RWPE2 (cell line): Measurements from ENCODE around the gene KLHL14.

Experiments used
- ATAC-seq: fragments of 200-7000 bp; cut with Tn5 transposase; 3 replicates; pipeline ENCODE4 v1.9.1; 2021; ENCODE audit warnings: low read depth
- DNase-seq: peaks from one replicate; pipeline ENCODE4 v3.0.0-alpha.2; 2020; ENCODE audit warnings: low spot score
- H3K27ac ChIP-seq: fragments of 450-650 bp; 2 replicates; pipeline ENCODE4 v1.5.1; 2017; ENCODE audit warnings: mild to moderate bottlenecking; ENCODE audit not compliant: poor library complexity, severe bottlenecking
- H3K27me3 ChIP-seq: fragments of 250-450 bp; sonication (Bioruptor Pico); 2 replicates; pipeline ENCODE4 v1.5.1; 2021; ENCODE audit warnings: mild to moderate bottlenecking, moderate library complexity; ENCODE audit not compliant: insufficient read depth, poor library complexity, severe bottlenecking
- H3K36me3 ChIP-seq: fragments of 250-450 bp; sonication (Bioruptor Pico); 2 replicates; pipeline ENCODE4 v1.5.1; 2020; ENCODE audit warnings: low read depth, mild to moderate bottlenecking, moderate library complexity
- H3K4me1 ChIP-seq: fragments of 250-450 bp; sonication (Bioruptor Pico); 2 replicates; pipeline ENCODE4 v1.5.1; 2021; ENCODE audit warnings: mild to moderate bottlenecking, moderate library complexity; ENCODE audit not compliant: insufficient read depth, poor library complexity, severe bottlenecking
- H3K4me3 ChIP-seq: fragments of 250-450 bp; sonication (Bioruptor Pico); 2 replicates; pipeline ENCODE4 v1.5.1; 2021; ENCODE audit warnings: mild to moderate bottlenecking, moderate library complexity; ENCODE audit not compliant: severe bottlenecking
- H3K9me3 ChIP-seq: fragments of 250-450 bp; sonication (Bioruptor Pico); 2 replicates; pipeline ENCODE4 v1.5.1; 2021; ENCODE audit warnings: mild to moderate bottlenecking, moderate library complexity; ENCODE audit not compliant: severe bottlenecking
- TF ChIP-seq, protein P1 (sequence below): fragments of 450-650 bp; IDR thresholded peaks from one replicate; pipeline ENCODE4 v1.5.1; 2017; ENCODE audit warnings: mild to moderate bottlenecking, moderate library complexity; ENCODE audit not compliant: poor library complexity, severe bottlenecking

Gene KLHL14

DNA sequence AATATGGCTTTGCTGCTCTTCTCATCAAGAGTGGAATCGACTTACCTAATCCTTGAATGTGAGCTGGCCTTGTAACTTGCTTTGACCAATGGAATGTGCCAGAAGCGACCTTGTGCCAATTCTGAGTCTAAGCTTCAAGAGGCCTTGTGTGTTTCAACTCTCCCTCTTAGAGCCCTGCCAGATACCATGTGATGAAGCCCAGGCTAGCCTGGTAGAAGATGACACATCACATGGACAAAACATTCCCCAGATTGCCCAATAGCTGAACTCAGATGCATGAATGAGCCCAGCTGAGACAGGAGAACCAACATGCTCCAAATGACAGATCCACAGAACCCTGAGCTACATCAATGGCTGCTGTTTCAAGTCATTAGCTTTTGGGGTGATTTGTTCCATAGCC lies 4.2 kb upstream of the KLHL14 start:
- no peak for DNase-seq

DNA sequence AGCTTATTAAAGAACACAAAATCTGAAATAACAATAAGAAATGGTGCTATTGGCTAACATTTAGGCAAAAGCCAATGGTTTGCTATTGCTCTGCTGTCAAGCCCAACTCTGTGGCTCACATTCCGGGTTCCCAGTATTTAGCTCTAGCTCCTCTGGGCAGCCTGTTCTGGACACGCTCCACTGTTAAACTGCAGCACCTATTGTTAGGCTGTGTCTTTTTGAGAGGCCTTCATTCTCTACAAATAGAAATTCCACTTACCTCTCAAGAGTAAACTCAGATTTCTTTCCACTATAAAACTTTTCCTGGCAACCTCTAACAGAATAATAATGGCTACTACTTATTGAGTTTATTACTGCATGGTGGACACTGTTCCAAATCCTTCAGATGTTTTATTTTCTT lies 3.7 kb upstream of the KLHL14 start:
- Histone ChIP-seq H3K27me3 (peaks cover 29% of the 10 kb centered on the region), H3K9me3 (no peaks in the 10 kb centered on the region), H3K4me3 (no peak overlapping the region), H3K4me1 (no peaks in the 10 kb centered on the region), H3K36me3 (no peaks in the 10 kb centered on the region), H3K27ac (no peak overlapping the region)
- TF ChIP-seq, protein P1, sequence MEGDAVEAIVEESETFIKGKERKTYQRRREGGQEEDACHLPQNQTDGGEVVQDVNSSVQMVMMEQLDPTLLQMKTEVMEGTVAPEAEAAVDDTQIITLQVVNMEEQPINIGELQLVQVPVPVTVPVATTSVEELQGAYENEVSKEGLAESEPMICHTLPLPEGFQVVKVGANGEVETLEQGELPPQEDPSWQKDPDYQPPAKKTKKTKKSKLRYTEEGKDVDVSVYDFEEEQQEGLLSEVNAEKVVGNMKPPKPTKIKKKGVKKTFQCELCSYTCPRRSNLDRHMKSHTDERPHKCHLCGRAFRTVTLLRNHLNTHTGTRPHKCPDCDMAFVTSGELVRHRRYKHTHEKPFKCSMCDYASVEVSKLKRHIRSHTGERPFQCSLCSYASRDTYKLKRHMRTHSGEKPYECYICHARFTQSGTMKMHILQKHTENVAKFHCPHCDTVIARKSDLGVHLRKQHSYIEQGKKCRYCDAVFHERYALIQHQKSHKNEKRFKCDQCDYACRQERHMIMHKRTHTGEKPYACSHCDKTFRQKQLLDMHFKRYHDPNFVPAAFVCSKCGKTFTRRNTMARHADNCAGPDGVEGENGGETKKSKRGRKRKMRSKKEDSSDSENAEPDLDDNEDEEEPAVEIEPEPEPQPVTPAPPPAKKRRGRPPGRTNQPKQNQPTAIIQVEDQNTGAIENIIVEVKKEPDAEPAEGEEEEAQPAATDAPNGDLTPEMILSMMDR, result no peak
- no peak for ATAC-seq
- DNase-seq, result no peak

More for the DNA sequence above, 4.2 kb upstream of the KLHL14 start:
- Histone ChIP-seq H3K9me3 (no peaks in the 10 kb centered on the region), H3K4me3 (no peak overlapping the region), H3K36me3 (no peaks in the 10 kb centered on the region), H3K27ac (no peak overlapping the region), H3K4me1 (no peaks in the 10 kb centered on the region), H3K27me3 (peaks cover 28% of the 10 kb centered on the region)
- TF ChIP-seq, protein P1, result no peak
- no peak for ATAC-seq

DNA sequence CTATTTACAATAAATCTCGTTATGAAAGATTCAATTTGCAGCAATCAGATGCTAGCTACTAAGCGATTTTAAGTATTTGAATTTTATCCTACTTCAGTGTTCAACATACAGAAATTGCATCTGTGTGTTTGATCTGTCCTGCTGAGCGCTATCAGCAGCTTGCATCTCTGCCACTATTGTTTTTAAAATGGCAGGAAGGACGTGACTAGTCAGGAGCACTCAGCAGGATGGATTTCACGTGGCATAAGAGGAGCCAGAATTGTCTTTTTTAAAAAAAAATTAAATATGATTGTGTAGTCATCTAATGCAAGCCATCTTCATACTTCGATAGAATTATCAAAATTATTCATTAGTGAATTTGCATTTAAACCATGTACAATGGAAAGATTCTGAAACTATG lies 2.8 kb upstream of the KLHL14 start:
- ATAC-seq (no peak), DNase-seq (no peak)
- TF ChIP-seq, protein P1, result no peak

DNA sequence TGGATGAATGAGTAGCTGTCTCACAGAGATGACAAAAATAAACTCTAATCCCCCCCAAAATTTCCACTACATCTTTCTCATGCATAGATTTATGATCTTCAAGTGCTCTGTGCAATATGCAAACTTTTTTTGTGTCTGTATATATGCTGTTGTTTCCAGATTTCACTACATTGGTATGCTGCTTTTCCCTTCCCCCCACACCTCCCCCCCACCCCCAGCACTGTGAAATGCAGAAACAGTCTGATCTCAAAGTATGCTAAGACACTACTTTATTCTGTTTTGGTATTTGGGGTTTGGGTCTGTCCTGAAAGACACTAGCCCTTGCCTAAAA lies 524 bp upstream of the KLHL14 start:
- H3K4me1 ChIP-seq, result no peaks in the 10 kb centered on the region
- DNase-seq (no peak), ATAC-seq (no peak)
- H3K4me3 ChIP-seq, result no peak overlapping the region
- TF ChIP-seq, protein P1, result no peak
- no peaks in the 10 kb centered on the region for H3K36me3 ChIP-seq
- H3K9me3 ChIP-seq, result no peaks in the 10 kb centered on the region
- no peak overlapping the region for H3K27ac ChIP-seq
- peaks cover 41% of the 10 kb centered on the region for H3K27me3 ChIP-seq

More for the DNA sequence above, 2.8 kb upstream of the KLHL14 start:
- no peaks in the 10 kb centered on the region for H3K36me3 ChIP-seq
- no peak overlapping the region for H3K27ac ChIP-seq
- peaks cover 30% of the 10 kb centered on the region for H3K27me3 ChIP-seq
- no peaks in the 10 kb centered on the region for H3K9me3 ChIP-seq
- no peak overlapping the region for H3K4me3 ChIP-seq
- H3K4me1 ChIP-seq, result no peaks in the 10 kb centered on the region

DNA sequence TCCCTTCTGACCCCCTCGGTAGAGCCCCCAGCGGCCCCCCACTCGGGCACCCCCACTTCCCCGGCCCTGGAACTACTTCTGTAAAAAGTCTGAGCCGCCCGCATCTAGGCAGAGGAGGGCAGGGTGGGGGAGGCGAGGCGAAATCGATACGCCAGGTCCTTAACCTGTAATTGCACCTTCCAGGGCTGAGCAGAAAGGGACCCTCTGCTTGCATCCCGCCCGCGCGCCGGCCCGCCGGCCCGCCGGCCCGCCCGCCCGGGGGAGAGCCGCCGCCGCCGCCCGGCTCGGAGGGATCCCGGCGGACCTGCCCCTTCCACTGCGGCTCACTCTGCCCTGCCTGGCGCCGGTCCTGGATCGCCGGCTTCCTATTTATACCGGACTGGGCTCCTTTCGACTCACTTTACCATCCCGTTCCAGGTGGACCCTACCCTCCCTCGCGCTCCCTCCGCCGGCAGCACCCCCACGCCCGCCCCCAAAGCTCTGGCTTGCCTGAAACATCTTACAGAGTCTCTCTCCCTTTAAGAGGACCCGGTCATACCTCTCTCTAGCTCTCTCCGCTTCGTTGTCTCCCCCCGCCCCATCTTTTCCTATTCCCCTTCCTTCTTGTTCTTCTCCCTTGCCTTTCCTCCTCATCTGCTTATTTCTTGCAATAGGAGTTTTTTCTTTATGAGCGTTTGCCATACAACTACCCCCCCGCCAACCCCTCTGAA lies 797 bp downstream of the KLHL14 start:
- H3K27ac ChIP-seq, result no peak overlapping the region
- ATAC-seq, result peak; percentile 39; the same call in 1 of the 3 replicates
- DNase-seq, result no peak
- no peaks in the 10 kb centered on the region for H3K36me3 ChIP-seq
- no peak overlapping the region for H3K4me3 ChIP-seq
- no peaks in the 10 kb centered on the region for H3K9me3 ChIP-seq
- H3K27me3 ChIP-seq, result peaks cover 54% of the 10 kb centered on the region
- H3K4me1 ChIP-seq, result no peaks in the 10 kb centered on the region
- TF ChIP-seq, protein P1, result no peak
